Activated CD8-positive, alpha-beta memory T cell treated with anti-CD3 and anti-CD28 coated beads for 36 hours (primary cell): ENCODE measurements around the gene KRT31. TPM values are rescaled to one million over a fixed set of nuclear protein-coding genes. Genes with fewer than 3 reads are reported as not detected.
"Not testable (repeated sequence)": the region's sequence is repeated elsewhere in the genome, so short reads cannot be mapped to it uniquely, and the experiment has no call there.

ENCODE experiments used
- CTCF ChIA-PET: fragments of 350-600 bp; sonication (Branson Sonifier 250); formaldehyde crosslinking; loops from one replicate; lab custom pipeline; 2021; ENCODE audit warnings: antibody characterized with exemption; lab: Charles Lee
- POLR2A ChIA-PET: fragments of 350-600 bp; sonication (Branson Sonifier 250); formaldehyde crosslinking; loops from one replicate; lab custom pipeline; 2021; ENCODE audit warnings: antibody characterized with exemption; lab: Charles Lee
- total RNA-seq, 2 experiments: library from RNA; stranded (reverse); gene quantifications; one replicate each; pipeline ENCODE4 v1.2.3, GENCODE V29; 2021

The KRT31 gene
- total RNA-seq, 2 experiments from 2014 or later, result not detected

GRCh38 chr17:41419716-41420115 lies 22.3 kb upstream of the KRT31 start:
- POLR2A ChIA-PET, result no interaction called here

DNA sequence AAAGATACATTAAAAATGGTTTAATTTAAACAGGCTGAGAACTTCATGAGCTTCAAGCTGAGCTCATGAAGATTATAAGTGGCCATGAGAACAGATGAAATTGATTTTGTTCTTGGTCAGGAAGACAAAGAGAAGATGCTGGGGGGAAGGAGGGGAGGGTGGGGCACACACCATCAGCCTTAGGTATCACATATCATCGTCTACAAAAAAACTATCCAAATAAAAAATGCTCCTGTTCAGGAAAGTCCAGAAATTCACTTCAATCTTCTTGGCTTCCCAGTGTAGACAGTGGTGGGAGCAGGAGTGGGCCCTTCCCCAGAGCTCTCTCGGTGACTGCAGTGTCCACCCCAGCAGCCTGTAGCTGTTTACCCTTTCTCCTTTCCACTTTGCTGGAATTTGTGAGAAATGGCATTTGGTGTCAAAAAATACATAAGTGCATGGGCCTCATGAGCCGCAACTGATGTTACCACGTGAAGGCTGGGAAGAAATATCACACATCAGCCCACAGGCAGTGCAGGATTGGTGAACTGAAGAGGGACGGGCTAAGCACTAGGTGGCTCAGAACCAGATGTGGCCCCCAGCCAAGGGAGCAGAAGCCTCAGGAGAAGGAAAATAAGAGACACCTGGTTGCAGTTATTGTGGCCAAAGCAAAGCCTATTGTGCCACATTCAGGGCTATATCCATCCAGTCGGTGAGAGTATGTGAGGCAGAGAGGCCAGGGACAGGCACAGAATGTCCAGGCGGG lies 20.9 kb upstream of the KRT31 start:
- CTCF ChIA-PET, result interaction anchor here (0.8 to 1.7 kb wide), 3 partner anchors 9 to 244 kb away, joined by 3 to 5 read pairs (median 3); no protein-coding TSS in a partner anchor

More at GRCh38 chr17:41419716-41420115, 22.3 kb upstream of the KRT31 start:
- CTCF ChIA-PET, result no interaction called here

GRCh38 chr17:41417576-41418015 lies 20.2 kb upstream of the KRT31 start:
- ChIA-PET CTCF (interaction anchor here (0.8 to 1.7 kb wide), 3 partner anchors 9 to 245 kb away, joined by 3 to 5 read pairs (median 3); no protein-coding TSS in a partner anchor), POLR2A (no interaction called here)

More for the DNA sequence above, 20.9 kb upstream of the KRT31 start:
- POLR2A ChIA-PET, result no interaction called here

GRCh38 chr17:41417127-41417526 lies 19.7 kb upstream of the KRT31 start:
- POLR2A ChIA-PET, result no interaction called here
- CTCF ChIA-PET, result interaction anchor here (0.8 to 1.2 kb wide), 2 partner anchors 8 to 11 kb away, joined by 3 read pairs; no protein-coding TSS in a partner anchor

DNA sequence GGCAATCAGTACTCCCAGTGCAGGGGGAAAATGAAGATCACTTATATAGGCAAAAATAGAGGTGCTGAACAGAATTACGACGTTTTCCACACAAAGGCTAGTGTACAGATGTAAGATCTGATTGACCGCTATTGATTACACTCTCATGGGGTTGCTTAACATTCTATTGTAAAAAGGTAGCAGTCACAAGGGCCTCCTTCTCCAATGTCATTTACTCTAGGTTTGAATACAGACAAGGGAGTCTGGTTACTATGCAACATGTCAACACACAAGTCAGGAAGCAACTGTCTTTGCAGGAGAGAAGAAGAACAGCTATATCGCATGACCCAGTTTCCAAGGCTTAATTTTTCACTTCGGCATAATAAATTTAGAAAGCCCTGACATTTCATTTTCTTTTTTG lies 19.1 kb upstream of the KRT31 start:
- POLR2A ChIA-PET, result no interaction called here
- CTCF ChIA-PET, result no interaction called here

DNA sequence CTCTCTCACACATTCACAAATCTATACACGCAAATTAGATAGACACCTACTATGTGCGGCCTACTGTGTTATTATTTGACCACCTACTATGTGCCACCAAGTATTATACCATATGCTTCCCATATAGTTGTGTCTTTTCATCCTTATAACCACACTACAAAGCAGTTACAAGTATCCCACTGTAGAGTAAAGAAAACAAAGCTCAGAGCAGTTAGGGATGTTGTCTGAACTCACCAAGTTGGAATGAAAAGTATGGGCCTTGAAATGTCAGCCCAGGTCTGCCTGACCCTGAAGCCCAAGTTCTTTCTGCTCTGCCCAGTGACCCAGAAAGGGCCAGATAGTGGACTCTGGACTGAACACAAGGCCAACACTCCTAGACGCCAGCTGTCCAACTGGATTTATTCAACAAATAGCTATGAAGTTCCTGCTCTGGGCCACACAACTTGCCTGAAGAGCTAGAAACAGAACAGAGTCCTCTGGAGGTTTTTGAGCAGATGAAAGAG lies 18.5 kb upstream of the KRT31 start:
- CTCF ChIA-PET, result no interaction called here
- POLR2A ChIA-PET, result no interaction called here

- ChIA-PET POLR2A (no interaction called here), CTCF (no interaction called here)
Observed at GRCh38 chr17:41415411-41415810, 18.0 kb upstream of the KRT31 start.

- ChIA-PET CTCF (no interaction called here), POLR2A (no interaction called here)
Observed at GRCh38 chr17:41413982-41414381, 16.6 kb upstream of the KRT31 start.

- ChIA-PET POLR2A (no interaction called here), CTCF (no interaction called here)
Observed at GRCh38 chr17:41413353-41413957, 16.0 kb upstream of the KRT31 start.

DNA sequence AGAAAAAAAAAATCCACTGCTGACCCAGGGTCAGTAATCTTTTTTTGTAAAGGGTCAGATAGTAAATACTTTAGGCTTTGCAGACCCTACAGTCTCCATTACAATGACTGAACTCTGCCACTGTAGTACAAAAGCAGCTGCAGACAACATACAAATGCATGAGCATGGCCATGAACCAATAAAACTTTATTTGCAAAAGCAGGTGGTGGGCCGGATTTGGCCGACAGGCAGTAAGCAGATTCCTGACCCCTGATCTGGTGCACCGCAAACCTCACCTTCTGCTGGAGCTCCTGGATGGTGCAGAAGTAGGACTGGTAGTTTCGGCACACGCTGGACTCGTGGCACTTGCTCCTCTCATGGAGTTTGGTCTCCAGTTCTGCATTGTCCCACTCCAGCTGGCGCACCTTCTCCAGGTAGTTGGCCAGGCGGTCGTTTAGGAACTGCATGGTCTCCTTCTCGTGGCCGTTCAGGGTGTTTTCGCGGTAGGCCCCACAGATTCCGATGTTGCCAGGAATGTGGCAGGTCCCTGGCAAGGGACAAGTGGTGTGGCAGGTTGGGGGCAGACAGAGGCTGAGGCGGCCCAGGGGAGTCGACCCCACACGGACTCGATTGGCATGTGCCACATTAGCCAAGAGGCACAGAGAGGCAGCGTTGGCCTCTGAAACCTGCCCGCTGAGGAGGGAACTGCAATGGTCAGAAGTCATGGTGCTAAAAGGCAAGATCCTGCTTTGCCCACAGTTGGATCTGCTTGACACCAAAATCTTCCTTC lies 13.8 kb upstream of the KRT31 start:
- ChIA-PET POLR2A (no interaction called here), CTCF (no interaction called here)

DNA sequence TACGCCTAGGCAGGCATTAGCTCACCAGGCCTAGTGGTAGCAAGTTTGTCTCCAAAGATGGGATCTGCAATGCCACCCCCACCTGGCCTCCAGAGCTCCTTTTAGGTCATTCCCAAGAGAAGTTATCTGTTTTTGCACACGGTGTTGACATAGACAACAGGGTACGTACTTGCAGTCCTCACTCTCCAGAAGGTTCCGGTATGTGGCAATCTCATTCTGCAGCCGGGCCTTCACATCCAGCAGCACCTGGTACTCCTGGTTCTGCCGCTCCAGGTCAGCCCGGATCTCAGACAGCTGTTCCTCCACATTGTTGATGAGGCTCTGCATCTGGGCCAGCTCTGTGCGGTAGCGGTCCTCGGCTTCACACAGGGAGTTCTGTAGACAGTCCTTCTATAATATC lies 9.8 kb upstream of the KRT31 start:
- CTCF ChIA-PET, result no interaction called here
- POLR2A ChIA-PET, result no interaction called here

DNA sequence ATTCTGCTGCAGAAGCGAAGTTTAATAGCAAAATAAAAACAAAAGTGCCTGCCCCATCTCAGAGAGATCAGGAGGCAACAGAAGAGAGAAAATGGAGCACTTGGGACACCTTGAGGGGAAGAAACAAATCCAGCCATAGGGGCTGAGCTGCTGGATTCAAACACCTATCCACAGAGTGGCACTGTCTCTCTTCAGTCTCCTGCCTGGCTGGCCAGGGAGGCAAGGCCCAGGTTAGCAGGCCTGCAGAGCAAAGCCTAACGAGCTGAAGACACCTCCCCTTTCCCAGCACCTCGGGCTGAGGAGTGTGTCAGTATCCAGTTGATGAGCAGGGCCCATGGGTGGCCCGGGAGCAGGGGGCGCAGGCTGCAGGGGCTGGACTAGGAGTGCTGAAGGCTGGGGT lies 8.8 kb upstream of the KRT31 start:
- CTCF ChIA-PET, result interaction anchor here (1.2 kb wide), 1 partner anchor 11 kb away, joined by 3 read pairs; no protein-coding TSS in a partner anchor
- POLR2A ChIA-PET, result no interaction called here

- CTCF ChIA-PET, result interaction anchor here (0.8 to 1.2 kb wide), 2 partner anchors 95 to 259 kb away, joined by 3 read pairs; partner anchors contain the start of gene KRTAP16-1
- POLR2A ChIA-PET, result no interaction called here
Observed at GRCh38 chr17:41404024-41404671, 6.7 kb upstream of the KRT31 start.

DNA sequence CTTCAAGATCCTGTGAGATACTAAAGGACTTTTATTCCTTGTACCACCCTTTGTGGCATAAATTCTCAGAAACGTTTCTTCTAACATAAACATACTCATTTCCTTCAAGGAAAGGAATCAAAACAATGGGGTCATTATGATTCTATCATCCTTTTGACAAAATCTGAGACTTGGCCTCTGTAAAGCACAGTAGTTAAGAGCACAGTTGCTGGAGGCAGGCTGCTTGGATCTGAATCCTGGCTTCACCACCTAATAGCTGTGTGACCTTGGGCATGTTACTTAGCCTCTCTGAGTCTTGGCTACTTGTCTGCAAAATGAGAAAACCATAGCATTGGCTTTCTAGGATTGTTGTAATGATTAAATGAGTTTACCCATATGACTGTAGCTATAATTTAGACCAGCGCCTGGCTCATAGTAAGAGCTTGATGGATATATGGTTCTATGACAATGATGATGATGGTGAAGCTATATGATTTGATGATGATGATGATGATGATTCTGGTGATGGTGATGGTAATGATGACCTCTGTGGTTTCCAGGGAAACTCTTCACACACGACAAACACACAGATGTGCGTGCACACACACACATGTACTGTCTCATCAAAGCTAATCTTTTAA lies 6.1 kb upstream of the KRT31 start:
- ChIA-PET CTCF (interaction anchor here (0.8 to 1.2 kb wide), 2 partner anchors 95 to 259 kb away, joined by 3 read pairs; partner anchors contain the start of gene KRTAP16-1), POLR2A (no interaction called here)

DNA sequence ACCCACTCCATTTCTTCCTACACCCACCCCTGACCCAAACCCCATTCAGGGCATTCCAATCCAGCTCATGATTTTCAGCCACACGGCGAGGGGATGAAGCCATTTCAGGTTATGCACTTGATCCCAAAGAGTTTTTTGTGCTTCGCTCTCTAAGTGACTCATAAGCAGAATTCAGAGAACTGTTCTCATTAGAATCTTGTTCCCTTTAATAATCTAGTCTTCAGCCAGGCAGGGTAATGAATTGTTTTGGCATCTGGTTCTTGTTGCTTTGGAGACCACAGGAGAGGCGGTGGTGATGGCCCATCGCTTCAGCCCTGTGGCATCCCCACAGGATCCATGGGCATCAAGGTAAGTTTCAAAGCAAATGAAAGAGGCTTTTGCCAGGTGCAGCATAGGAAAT lies 4.8 kb upstream of the KRT31 start:
- CTCF ChIA-PET, result no interaction called here
- POLR2A ChIA-PET, result no interaction called here

GRCh38 chr17:41396340-41396739 lies 1.1 kb downstream of the KRT31 start:
- CTCF ChIA-PET, result no interaction called here
- POLR2A ChIA-PET, result interaction anchor here (0.7 kb wide), 1 partner anchor 659 kb away, joined by 5 read pairs; no protein-coding TSS in a partner anchor

DNA sequence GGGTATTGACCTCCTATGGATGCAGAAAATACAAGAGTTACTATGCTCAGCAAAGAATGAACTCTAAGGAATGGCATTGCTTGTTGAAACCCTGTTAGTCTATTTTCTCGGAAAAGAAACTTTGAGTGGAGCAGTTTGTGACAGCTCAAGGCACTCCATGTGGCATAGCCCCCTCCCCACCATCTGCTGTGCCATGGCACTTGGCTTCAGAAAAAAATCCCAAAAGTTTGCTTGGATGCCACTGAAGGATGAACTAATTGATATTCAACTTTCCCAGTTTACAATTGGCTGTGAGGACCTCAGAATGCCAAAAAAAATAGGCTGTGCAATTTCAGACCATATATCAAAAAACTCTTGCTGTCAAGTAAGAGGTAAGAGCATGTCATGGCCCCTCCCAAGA lies 1.8 kb downstream of the KRT31 start:
- POLR2A ChIA-PET, result interaction anchor here (0.7 kb wide), 1 partner anchor 659 kb away, joined by 5 read pairs; no protein-coding TSS in a partner anchor
- CTCF ChIA-PET, result no interaction called here

DNA sequence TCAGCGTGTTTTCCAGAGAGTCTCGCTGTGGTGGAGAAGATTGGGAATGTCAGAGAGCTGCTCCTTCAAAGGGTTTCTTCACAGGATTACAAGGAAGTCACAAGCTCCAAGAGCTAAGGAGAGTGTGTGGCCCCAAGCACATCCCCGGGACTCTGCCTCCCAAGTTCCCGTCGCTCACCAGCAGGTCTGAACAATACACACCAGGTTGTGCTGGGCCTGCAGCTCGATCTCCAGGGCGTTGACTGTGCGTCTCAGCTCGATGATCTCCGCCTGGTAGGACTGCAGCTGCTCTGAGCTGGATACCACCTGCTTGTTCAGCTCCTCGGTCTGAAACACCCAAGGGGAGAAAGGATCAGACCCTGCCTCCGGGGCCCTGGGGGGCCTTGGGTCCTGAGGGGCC lies 2.4 kb downstream of the KRT31 start:
- POLR2A ChIA-PET, CTCF ChIA-PET: not testable (repeated sequence)
